Stimulated activated CD8-positive, alpha-beta memory T cell treated with anti-CD3 and anti-CD28 coated beads, Interleukin-12 subunit alpha, Interleukin-12 subunit beta, amount 100 ng/mL, for 4 hours (primary cell): Measurements from ENCODE around the gene ECSIT.
"Not testable (repeated sequence)": the region's sequence is repeated elsewhere in the genome, so short reads cannot be mapped to it uniquely, and the experiment has no call there.

Source experiments
- DNase-seq: peaks from one replicate; pipeline ENCODE4 v3.0.0-alpha.2; 2020; ENCODE audit warnings: low read depth

Gene ECSIT

GRCh38 chr19:11475861-11476260 lies 53.1 kb downstream of the ECSIT start:
- DNase-seq = no peak

GRCh38 chr19:11475343-11475742 lies 53.6 kb downstream of the ECSIT start:
- not testable (repeated sequence) for DNase-seq

- DNase-seq = no peak
Observed at GRCh38 chr19:11473725-11474124, 55.2 kb downstream of the ECSIT start.

GRCh38 chr19:11468266-11468845 lies 60.6 kb downstream of the ECSIT start:
- DNase-seq = not testable (repeated sequence)

- no peak for DNase-seq
Observed at GRCh38 chr19:11465600-11465999, 63.3 kb downstream of the ECSIT start.

GRCh38 chr19:11464333-11465265 lies 64.3 kb downstream of the ECSIT start:
- DNase-seq = no peak

- no peak for DNase-seq
Observed at GRCh38 chr19:11463391-11463790, 65.5 kb downstream of the ECSIT start.

GRCh38 chr19:11461453-11461852 lies 67.5 kb downstream of the ECSIT start:
- DNase-seq = no peak

- no peak for DNase-seq
Observed at GRCh38 chr19:11460207-11460606, 68.7 kb downstream of the ECSIT start.

- not testable (repeated sequence) for DNase-seq
Observed at GRCh38 chr19:11458912-11459311, 70.0 kb downstream of the ECSIT start.

GRCh38 chr19:11458236-11458900 lies 70.6 kb downstream of the ECSIT start:
- DNase-seq = no peak

- no peak for DNase-seq
Observed at GRCh38 chr19:11457831-11458230, 71.1 kb downstream of the ECSIT start.

GRCh38 chr19:11457115-11457514 lies 71.8 kb downstream of the ECSIT start:
- no peak for DNase-seq

- DNase-seq = no peak
Observed at GRCh38 chr19:11456659-11457058, 72.3 kb downstream of the ECSIT start.
